ENCODE measurements around the gene ELF3. TPM values are rescaled to one million over a fixed set of nuclear protein-coding genes. Genes with fewer than 3 reads are reported as not detected.

The ELF3 gene
- total RNA-seq, 1 donor from 2014 or later: 4.8 TPM

DNA sequence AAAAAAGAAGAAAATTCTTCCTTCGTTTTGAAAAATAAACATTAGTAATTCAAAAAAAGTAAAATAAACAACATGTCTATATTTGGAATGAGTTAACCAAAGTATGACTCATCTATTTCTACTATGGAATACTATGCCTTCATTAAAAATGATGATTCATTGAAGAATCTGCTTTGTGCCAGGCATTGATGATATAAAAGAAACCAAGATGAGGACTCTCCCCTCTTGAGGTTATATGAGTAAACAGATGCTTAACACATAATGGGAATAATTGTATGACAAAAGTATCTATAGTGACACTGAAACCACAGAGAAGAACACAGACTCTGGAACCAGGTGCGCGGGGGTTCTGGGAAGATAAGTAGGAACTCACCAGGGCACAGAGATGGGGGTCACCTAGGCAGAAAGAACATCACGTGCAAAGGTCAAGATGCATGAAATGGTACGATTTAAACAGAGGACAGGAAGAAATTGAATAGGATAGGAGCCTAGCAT is 18.8 kb downstream of the ELF3 start:
- Mint-ChIP-seq H3K36me3 (ENCODE audit: low read depth) (no peaks in the 10 kb centered on the region), H3K27ac (no peak overlapping the region), H3K4me1 (no peaks in the 10 kb centered on the region), H3K4me3 (no peak overlapping the region), H3K9me3 (no peaks in the 10 kb centered on the region), H3K27me3 (peaks cover 4% of the 10 kb centered on the region)
- ChIA-PET CTCF (interaction anchor here (1.4 kb wide), 1 partner anchor 30 kb away, joined by 3 read pairs; no protein-coding TSS in a partner anchor), POLR2A (no interaction called here)
- intact Hi-C loops (cut with micrococcal nuclease): no loop called here
- TF ChIP-seq, protein P1, sequence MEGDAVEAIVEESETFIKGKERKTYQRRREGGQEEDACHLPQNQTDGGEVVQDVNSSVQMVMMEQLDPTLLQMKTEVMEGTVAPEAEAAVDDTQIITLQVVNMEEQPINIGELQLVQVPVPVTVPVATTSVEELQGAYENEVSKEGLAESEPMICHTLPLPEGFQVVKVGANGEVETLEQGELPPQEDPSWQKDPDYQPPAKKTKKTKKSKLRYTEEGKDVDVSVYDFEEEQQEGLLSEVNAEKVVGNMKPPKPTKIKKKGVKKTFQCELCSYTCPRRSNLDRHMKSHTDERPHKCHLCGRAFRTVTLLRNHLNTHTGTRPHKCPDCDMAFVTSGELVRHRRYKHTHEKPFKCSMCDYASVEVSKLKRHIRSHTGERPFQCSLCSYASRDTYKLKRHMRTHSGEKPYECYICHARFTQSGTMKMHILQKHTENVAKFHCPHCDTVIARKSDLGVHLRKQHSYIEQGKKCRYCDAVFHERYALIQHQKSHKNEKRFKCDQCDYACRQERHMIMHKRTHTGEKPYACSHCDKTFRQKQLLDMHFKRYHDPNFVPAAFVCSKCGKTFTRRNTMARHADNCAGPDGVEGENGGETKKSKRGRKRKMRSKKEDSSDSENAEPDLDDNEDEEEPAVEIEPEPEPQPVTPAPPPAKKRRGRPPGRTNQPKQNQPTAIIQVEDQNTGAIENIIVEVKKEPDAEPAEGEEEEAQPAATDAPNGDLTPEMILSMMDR (IDR thresholded peaks at IDR 0.05): no peak
- no peak for ATAC-seq (ENCODE audit: low read depth)
- DNase-seq: no peak

DNA sequence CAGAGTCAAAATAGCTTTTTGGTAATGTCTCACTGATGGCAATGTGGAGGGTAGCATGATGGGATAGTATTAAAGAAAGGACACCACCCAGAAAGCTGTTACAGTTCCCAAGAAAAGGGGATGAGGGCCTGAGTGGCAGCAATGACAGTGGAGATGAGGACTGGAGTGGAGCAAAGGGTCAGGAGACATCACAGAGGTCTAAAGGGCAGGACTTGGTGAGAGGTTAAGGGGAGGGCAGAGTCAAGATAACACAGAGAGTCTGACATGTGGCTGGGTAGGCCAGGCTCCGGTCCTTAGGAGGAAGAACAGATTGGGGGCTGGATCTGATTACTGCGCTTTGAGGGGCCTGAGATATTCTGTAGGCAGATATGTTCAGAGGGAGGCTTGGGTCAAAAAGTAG is 19.3 kb downstream of the ELF3 start:
- intact Hi-C loops (cut with micrococcal nuclease): no loop called here
- ChIA-PET POLR2A (no interaction called here), CTCF (interaction anchor here (1.4 kb wide), 1 partner anchor 30 kb away, joined by 3 read pairs; no protein-coding TSS in a partner anchor)
- H3K36me3 Mint-ChIP-seq (ENCODE audit: low read depth): no peaks in the 10 kb centered on the region
- TF ChIP-seq, protein P1 (IDR thresholded peaks at IDR 0.05): no peak
- no peaks in the 10 kb centered on the region for H3K9me3 Mint-ChIP-seq
- peaks cover 4% of the 10 kb centered on the region for H3K27me3 Mint-ChIP-seq
- H3K27ac Mint-ChIP-seq: no peak overlapping the region
- DNase-seq (no peak), ATAC-seq (ENCODE audit: low read depth) (no peak)
- no peaks in the 10 kb centered on the region for H3K4me1 Mint-ChIP-seq
- H3K4me3 Mint-ChIP-seq: no peak overlapping the region

DNA sequence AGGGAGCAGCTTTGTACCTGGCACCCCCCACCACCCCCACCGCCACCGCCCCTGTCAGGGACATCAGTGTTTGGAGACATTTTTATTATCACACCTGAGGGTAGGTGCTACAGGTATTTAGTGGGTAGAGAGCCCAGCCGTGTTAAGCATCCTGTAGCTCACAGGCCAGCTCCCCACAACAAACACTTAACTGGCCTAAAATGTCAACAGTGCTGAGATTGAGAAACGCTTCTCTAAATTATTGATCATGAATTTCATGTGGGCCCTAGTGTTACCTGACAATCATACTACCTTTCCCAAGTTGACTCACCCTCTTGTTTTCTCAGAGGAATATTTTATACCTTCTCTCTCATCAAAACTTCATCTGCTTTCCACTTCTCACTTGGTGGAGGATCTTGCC is 21.4 kb downstream of the ELF3 start:
- Mint-ChIP-seq H3K4me1 (no peaks in the 10 kb centered on the region), H3K36me3 (ENCODE audit: low read depth) (no peaks in the 10 kb centered on the region), H3K9me3 (no peaks in the 10 kb centered on the region), H3K27me3 (peaks cover 4% of the 10 kb centered on the region), H3K27ac (no peak overlapping the region), H3K4me3 (no peak overlapping the region)
- ATAC-seq (ENCODE audit: low read depth) (no peak), DNase-seq (no peak)
- intact Hi-C loops (cut with micrococcal nuclease): no loop called here
- ChIA-PET CTCF (no interaction called here), POLR2A (no interaction called here)
- TF ChIP-seq, protein P1 (IDR thresholded peaks at IDR 0.05): no peak

DNA sequence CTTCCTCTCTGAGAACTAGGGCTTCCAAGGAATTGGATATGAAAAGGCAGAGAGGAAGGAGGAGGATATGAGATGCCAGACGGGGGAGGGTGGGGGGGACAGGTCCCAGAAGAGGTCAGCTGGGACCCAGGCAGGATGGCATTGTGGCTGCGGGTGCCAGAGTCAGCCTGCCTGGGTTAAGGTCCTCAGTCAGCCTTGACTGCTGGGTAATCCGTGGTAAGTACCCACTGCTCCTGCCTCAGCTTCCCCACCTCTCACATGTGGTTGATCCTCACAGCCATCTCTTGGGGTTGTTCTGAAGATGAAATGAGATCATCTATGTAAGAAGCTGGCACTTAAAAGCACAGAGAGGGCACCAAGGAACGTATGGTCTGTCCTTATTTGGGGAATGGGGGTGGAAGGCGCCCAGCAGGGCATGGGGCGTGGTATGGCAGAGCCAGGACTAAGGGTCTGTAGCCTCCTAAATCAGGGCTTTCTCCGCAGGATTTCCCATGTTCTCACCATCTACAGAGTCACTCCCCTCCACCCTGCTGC is 23.8 kb downstream of the ELF3 start:
- DNase-seq (no peak), ATAC-seq (ENCODE audit: low read depth) (no peak)
- H3K4me1 Mint-ChIP-seq: no peaks in the 10 kb centered on the region
- TF ChIP-seq, protein P1 (IDR thresholded peaks at IDR 0.05): no peak
- H3K36me3 Mint-ChIP-seq (ENCODE audit: low read depth): no peaks in the 10 kb centered on the region
- H3K27ac Mint-ChIP-seq: no peak overlapping the region
- intact Hi-C loops (cut with micrococcal nuclease): no loop called here
- H3K9me3 Mint-ChIP-seq: no peaks in the 10 kb centered on the region
- CTCF ChIA-PET: no interaction called here
- no peak overlapping the region for H3K4me3 Mint-ChIP-seq
- peaks cover 4% of the 10 kb centered on the region for H3K27me3 Mint-ChIP-seq
- POLR2A ChIA-PET: no interaction called here

DNA sequence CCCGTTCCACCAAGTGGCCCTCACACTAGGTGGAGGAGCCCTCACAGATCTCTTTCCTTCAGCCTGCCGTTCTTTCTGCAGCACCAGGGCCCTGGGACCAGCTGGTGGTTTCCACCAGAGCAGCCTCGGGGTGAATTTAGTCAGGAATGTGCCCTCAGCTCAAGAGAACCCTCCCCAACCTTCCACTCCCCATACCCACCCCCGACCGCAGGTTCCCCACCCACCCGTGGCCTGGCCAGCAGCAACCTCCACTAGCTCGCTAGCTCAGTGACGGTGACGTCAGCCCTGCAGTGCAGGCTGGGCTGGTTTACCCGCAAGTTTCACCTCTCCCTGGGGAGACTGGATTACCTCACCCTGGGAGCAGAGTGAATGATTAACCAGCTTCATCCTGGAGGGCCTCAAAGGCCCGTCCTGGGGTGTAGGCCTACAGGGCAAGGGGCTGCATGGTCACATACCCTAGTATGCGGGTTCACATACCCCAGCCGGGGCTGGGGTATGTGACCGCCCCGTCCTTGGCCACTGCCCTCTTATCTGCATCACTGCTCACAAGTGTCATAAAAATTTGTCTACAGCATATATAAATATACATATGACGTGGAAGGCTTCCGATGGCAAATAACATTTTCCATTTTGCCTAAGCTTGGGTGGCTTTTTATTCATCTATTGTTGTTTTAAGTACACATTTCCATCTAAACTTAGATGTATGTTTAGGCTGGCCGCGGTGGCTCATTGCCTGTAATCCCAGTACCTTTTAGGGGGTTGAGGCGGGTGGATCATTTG is 24.5 kb downstream of the ELF3 start:
- TF ChIP-seq, protein P1 (IDR thresholded peaks at IDR 0.05): no peak
- no peak overlapping the region for H3K4me3 Mint-ChIP-seq
- ATAC-seq (ENCODE audit: low read depth): no peak
- DNase-seq: no peak
- ChIA-PET CTCF (no interaction called here), POLR2A (no interaction called here)
- intact Hi-C loops (cut with micrococcal nuclease): no loop called here
- peaks cover 4% of the 10 kb centered on the region for H3K27me3 Mint-ChIP-seq
- H3K27ac Mint-ChIP-seq: no peak overlapping the region
- no peaks in the 10 kb centered on the region for H3K36me3 Mint-ChIP-seq (ENCODE audit: low read depth)
- H3K9me3 Mint-ChIP-seq: no peaks in the 10 kb centered on the region
- H3K4me1 Mint-ChIP-seq: no peaks in the 10 kb centered on the region
